HG03520 (cell line): ENCODE measurements around the gene ATE1.

Source experiments
- ATAC-seq: cut with Tn5 transposase; IDR thresholded peaks from one replicate; pipeline ENCODE4 v1.9.1; 2021; ENCODE audit warnings: mild to moderate bottlenecking, moderate library complexity; ENCODE audit not compliant: unreplicated experiment

The ATE1 gene

GRCh38 chr10:121747163-121747775 lies 180.6 kb downstream of the ATE1 start:
- ATAC-seq: no peak

GRCh38 chr10:121741248-121741792 lies 186.5 kb downstream of the ATE1 start:
- no peak for ATAC-seq

GRCh38 chr10:121740069-121740468 lies 187.8 kb downstream of the ATE1 start:
- no peak for ATAC-seq

GRCh38 chr10:121739114-121739513 lies 188.7 kb downstream of the ATE1 start:
- no peak for ATAC-seq

- no peak for ATAC-seq
These were observed 191.3 kb downstream of the ATE1 start for GRCh38 chr10:121736315-121737130.

- no peak for ATAC-seq
These were observed 192.6 kb downstream of the ATE1 start for GRCh38 chr10:121735263-121735662.

GRCh38 chr10:121734589-121735045 lies 193.2 kb downstream of the ATE1 start:
- no peak for ATAC-seq

- ATAC-seq: no peak
These were observed 195.0 kb downstream of the ATE1 start for GRCh38 chr10:121732656-121733445.

GRCh38 chr10:121732172-121732571 lies 195.7 kb downstream of the ATE1 start:
- ATAC-seq: no peak

- ATAC-seq: no peak
These were observed 203.5 kb downstream of the ATE1 start for GRCh38 chr10:121724282-121724681.

- no peak for ATAC-seq
These were observed 205.2 kb downstream of the ATE1 start for GRCh38 chr10:121722665-121723064.

GRCh38 chr10:121721257-121721656 lies 206.6 kb downstream of the ATE1 start:
- no peak for ATAC-seq

GRCh38 chr10:121715969-121716368 lies 211.9 kb downstream of the ATE1 start:
- no peak for ATAC-seq

GRCh38 chr10:121715076-121715475 lies 212.8 kb downstream of the ATE1 start:
- ATAC-seq: no peak

GRCh38 chr10:121713486-121713885 lies 214.3 kb downstream of the ATE1 start:
- ATAC-seq: no peak

- ATAC-seq: no peak
These were observed 216.9 kb downstream of the ATE1 start for GRCh38 chr10:121710971-121711370.

- no peak for ATAC-seq
These were observed 217.6 kb downstream of the ATE1 start for GRCh38 chr10:121710207-121710606.

- no peak for ATAC-seq
These were observed 218.2 kb downstream of the ATE1 start for GRCh38 chr10:121709675-121710073.

- no peak for ATAC-seq
These were observed 218.8 kb downstream of the ATE1 start for GRCh38 chr10:121708728-121709674.
